KMS-11 (cell line): Measurements from ENCODE around the gene PPA2.

Experiments
- H2AFZ ChIP-seq: fragments of 200-600 bp; sonication (generic); 2 replicates; pipeline ENCODE4 v1.6.1; 2016; ENCODE audit warnings: antibody characterized with exemption, mixed run types, low read depth
- H3K27ac ChIP-seq: fragments of 200-600 bp; sonication (generic); 2 replicates; pipeline ENCODE4 v1.6.1; 2016; ENCODE audit warnings: mild to moderate bottlenecking, mixed run types
- H3K27me3 ChIP-seq: fragments of 200-600 bp; sonication (generic); 2 replicates; pipeline ENCODE4 v1.6.1; 2017; ENCODE audit warnings: mild to moderate bottlenecking, low read depth, mixed run types, moderate library complexity; ENCODE audit not compliant: insufficient read depth
- H3K36me3 ChIP-seq: fragments of 200-600 bp; sonication (generic); 2 replicates; pipeline ENCODE4 v1.6.1; 2017; ENCODE audit warnings: mild to moderate bottlenecking, mixed run types; ENCODE audit not compliant: insufficient read depth
- H3K4me1 ChIP-seq: fragments of 200-600 bp; sonication (generic); 2 replicates; pipeline ENCODE4 v1.6.1; 2016; ENCODE audit warnings: mild to moderate bottlenecking, low read depth, mixed run types; ENCODE audit not compliant: poor library complexity, severe bottlenecking
- H3K4me2 ChIP-seq: fragments of 200-600 bp; sonication (generic); 2 replicates; pipeline ENCODE4 v1.7.0; 2016; ENCODE audit warnings: mild to moderate bottlenecking, mixed run types
- H3K4me3 ChIP-seq: fragments of 200-600 bp; sonication (generic); IDR thresholded peaks from 2 replicates; pipeline ENCODE4 v1.6.1; 2017; ENCODE audit warnings: low read depth, low read length, mixed read lengths; ENCODE audit not compliant: insufficient read depth
- H3K79me2 ChIP-seq: fragments of 200-600 bp; sonication (generic); 2 replicates; pipeline ENCODE4 v1.6.1; 2016; ENCODE audit warnings: low read depth, mixed run types; ENCODE audit not compliant: insufficient read depth
- H3K9ac ChIP-seq: fragments of 200-600 bp; sonication (generic); 2 replicates; pipeline ENCODE4 v1.6.1; 2016; ENCODE audit warnings: mild to moderate bottlenecking, mixed run types
- H4K20me1 ChIP-seq: fragments of 200-600 bp; sonication (generic); 2 replicates; pipeline ENCODE4 v1.6.1; 2016; ENCODE audit warnings: mild to moderate bottlenecking, mixed run types; ENCODE audit not compliant: insufficient read depth
- TF ChIP-seq, protein P1 (sequence below): fragments of 200-600 bp; sonication (generic); conservative IDR thresholded peaks from 2 replicates; pipeline ENCODE4 v1.6.1; 2017; ENCODE audit warnings: low read depth, mild to moderate bottlenecking, antibody characterized with exemption, low read length, moderate library complexity, mixed read lengths

The PPA2 gene

GRCh38 chr4:105436414-105436813 is 37.4 kb downstream of the PPA2 start:
- Histone ChIP-seq H3K9ac (no peak overlapping the region), H3K4me3 (no peak overlapping the region), H3K27me3 (no peaks in the 10 kb centered on the region), H3K27ac (no peak overlapping the region), H3K4me1 (no peaks in the 10 kb centered on the region), H3K4me2 (no peak overlapping the region), H2AFZ (no peak overlapping the region), H3K79me2 (no peaks in the 10 kb centered on the region), H3K36me3 (peaks cover 3% of the 10 kb centered on the region; the same call in 1 of the 2 replicates), H4K20me1 (no peaks in the 10 kb centered on the region)
- TF ChIP-seq, protein P1, sequence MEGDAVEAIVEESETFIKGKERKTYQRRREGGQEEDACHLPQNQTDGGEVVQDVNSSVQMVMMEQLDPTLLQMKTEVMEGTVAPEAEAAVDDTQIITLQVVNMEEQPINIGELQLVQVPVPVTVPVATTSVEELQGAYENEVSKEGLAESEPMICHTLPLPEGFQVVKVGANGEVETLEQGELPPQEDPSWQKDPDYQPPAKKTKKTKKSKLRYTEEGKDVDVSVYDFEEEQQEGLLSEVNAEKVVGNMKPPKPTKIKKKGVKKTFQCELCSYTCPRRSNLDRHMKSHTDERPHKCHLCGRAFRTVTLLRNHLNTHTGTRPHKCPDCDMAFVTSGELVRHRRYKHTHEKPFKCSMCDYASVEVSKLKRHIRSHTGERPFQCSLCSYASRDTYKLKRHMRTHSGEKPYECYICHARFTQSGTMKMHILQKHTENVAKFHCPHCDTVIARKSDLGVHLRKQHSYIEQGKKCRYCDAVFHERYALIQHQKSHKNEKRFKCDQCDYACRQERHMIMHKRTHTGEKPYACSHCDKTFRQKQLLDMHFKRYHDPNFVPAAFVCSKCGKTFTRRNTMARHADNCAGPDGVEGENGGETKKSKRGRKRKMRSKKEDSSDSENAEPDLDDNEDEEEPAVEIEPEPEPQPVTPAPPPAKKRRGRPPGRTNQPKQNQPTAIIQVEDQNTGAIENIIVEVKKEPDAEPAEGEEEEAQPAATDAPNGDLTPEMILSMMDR, result no peak

DNA sequence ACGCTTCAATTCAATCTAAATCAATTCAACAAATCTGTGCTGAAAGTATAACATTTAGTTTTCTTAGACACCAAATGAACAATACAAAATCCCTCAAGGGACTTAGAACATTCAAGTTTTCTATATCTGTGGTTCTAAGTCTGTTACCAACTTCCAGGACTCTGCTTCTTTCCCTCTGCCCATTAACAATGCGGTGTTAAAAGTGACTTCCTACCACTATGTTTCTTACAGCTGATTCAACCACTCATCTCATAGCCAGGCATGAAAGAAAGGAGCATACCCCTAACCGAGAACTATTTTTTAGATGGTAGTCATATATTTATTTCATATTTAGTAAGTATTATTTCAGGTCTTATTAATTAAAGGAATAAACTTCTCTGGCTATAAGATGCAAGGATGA is 38.9 kb downstream of the PPA2 start:
- H3K36me3 ChIP-seq, result peaks cover 3% of the 10 kb centered on the region; the same call in 1 of the 2 replicates
- TF ChIP-seq, protein P1, result no peak

DNA sequence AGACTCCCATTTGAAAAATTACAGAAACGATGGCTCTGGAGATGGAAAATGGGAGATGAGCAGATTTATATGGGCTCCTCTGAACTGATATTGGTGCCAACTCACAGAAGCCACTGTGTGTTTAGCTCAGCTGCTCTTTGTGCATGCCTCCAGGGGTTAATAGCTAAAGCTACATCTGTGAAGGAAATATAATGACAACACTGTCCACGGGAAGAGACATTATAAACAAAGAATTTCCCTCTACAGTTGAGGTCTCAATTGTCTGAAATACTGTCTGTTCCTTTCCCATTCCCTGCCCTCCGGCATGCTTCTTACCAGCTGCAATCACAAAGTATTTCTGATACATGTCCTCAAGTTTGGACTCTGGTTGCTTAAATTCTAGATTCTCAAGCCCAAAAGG is 40.4 kb downstream of the PPA2 start:
- no peak overlapping the region for H3K9ac ChIP-seq
- H3K4me1 ChIP-seq, result no peaks in the 10 kb centered on the region
- H3K79me2 ChIP-seq, result no peaks in the 10 kb centered on the region
- H3K36me3 ChIP-seq, result peaks cover 3% of the 10 kb centered on the region; the same call in 1 of the 2 replicates
- H3K4me2 ChIP-seq, result no peak overlapping the region
- H3K27ac ChIP-seq, result no peak overlapping the region
- TF ChIP-seq, protein P1, result no peak
- no peak overlapping the region for H2AFZ ChIP-seq
- H3K27me3 ChIP-seq, result no peaks in the 10 kb centered on the region
- H4K20me1 ChIP-seq, result no peaks in the 10 kb centered on the region
- no peak overlapping the region for H3K4me3 ChIP-seq

More for the DNA sequence above, 38.9 kb downstream of the PPA2 start:
- Histone ChIP-seq H3K79me2 (no peaks in the 10 kb centered on the region), H3K9ac (no peak overlapping the region), H3K4me1 (no peaks in the 10 kb centered on the region), H3K4me2 (no peak overlapping the region), H2AFZ (no peak overlapping the region), H3K27me3 (no peaks in the 10 kb centered on the region), H3K4me3 (no peak overlapping the region), H3K27ac (no peak overlapping the region), H4K20me1 (no peaks in the 10 kb centered on the region)

DNA sequence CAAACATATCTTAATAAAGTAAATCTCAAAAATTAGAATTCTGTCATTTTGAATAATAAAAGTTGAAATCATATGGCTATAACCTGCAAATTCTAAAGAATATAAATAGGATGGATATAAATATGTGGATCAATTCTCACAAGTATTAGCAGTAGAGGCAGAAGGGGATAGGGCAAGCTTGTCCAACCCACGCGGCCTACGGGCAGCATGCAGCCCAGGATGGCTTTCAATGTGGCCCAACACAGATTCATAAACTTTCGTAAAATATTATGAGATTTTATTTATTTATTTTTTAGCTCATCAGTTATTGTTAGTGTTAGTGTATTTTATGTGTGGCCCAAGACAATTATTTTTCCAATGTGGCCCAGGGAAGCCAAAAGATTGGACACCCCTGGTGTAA is 41.4 kb downstream of the PPA2 start:
- H3K36me3 ChIP-seq, result peaks cover 3% of the 10 kb centered on the region; the same call in 1 of the 2 replicates
- TF ChIP-seq, protein P1, result no peak

More for the DNA sequence above, 41.4 kb downstream of the PPA2 start:
- Histone ChIP-seq H3K79me2 (no peaks in the 10 kb centered on the region), H3K4me1 (no peaks in the 10 kb centered on the region), H3K4me2 (no peak overlapping the region), H3K4me3 (no peak overlapping the region), H4K20me1 (no peaks in the 10 kb centered on the region), H2AFZ (no peak overlapping the region), H3K9ac (no peak overlapping the region), H3K27ac (no peak overlapping the region), H3K27me3 (no peaks in the 10 kb centered on the region)
